SJCRH30 (cell line): ENCODE data around the gene L1CAM. TPM values are rescaled to one million over a fixed set of nuclear protein-coding genes. Genes with fewer than 3 reads are reported as not detected.

Experiments used
- DNase-seq, 2 experiments: peaks; one replicate each; pipeline ENCODE4 v3.0.0-alpha.2; 2015 to 2020
- H3K27ac ChIP-seq: fragments of 250-450 bp; sonication (Bioruptor Pico); 2 replicates; pipeline ENCODE4 v1.5.1; 2020; ENCODE audit warnings: mild to moderate bottlenecking, moderate library complexity
- H3K27me3 ChIP-seq: fragments of 250-450 bp; sonication (Bioruptor Pico); 2 replicates; pipeline ENCODE4 v1.5.1; 2020; ENCODE audit warnings: mild to moderate bottlenecking, moderate library complexity
- H3K36me3 ChIP-seq: fragments of 250-450 bp; sonication (Bioruptor Pico); 2 replicates; pipeline ENCODE4 v1.5.1; 2020; ENCODE audit warnings: mild to moderate bottlenecking, moderate library complexity
- H3K4me1 ChIP-seq: fragments of 250-450 bp; sonication (Bioruptor Pico); 2 replicates; pipeline ENCODE4 v1.5.1; 2020; ENCODE audit warnings: mild to moderate bottlenecking, moderate library complexity
- H3K4me3 ChIP-seq: fragments of 250-450 bp; sonication (Bioruptor Pico); 2 replicates; pipeline ENCODE4 v1.5.1; 2020; ENCODE audit warnings: mild to moderate bottlenecking, moderate library complexity
- H3K9me3 ChIP-seq: fragments of 250-450 bp; sonication (Bioruptor Pico); replicated peaks from 2 replicates; pipeline ENCODE4 v1.5.1; 2020; ENCODE audit warnings: mild to moderate bottlenecking, moderate library complexity
- total RNA-seq: library from RNA; depleted of rRNA; stranded (reverse); fragments of >200 nt; shearing (Covaris generic); gene quantifications from 2 replicates; pipeline ENCODE4 v1.2.3, GENCODE V29; 2014

The L1CAM gene
- total RNA-seq, 1 experiment from 2014 or later = 14.2 TPM

- Histone ChIP-seq H3K4me3 (no peak overlapping the region), H3K27me3 (no peaks in the 10 kb centered on the region), H3K27ac (no peak overlapping the region; the same call in 1 of the 2 replicates), H3K4me1 (peaks cover 20% of the 10 kb centered on the region), H3K36me3 (no peaks in the 10 kb centered on the region), H3K9me3 (no peaks in the 10 kb centered on the region)
- no peak for DNase-seq
Measured at GRCh38 chrX:153901753-153902140, 15.8 kb upstream of the L1CAM start.

- Histone ChIP-seq H3K9me3 (no peaks in the 10 kb centered on the region), H3K4me3 (peak overlapping the region; percentile 25), H3K27me3 (no peaks in the 10 kb centered on the region), H3K4me1 (peaks cover 20% of the 10 kb centered on the region), H3K27ac (peak overlapping the region; percentile 22; the same call in 1 of the 2 replicates), H3K36me3 (no peaks in the 10 kb centered on the region)
- DNase-seq = peak; percentile 90
Measured at GRCh38 chrX:153900831-153901752, 15.1 kb upstream of the L1CAM start.

- H3K4me3 ChIP-seq = no peak overlapping the region
- no peaks in the 10 kb centered on the region for H3K9me3 ChIP-seq
- DNase-seq = no peak
- no peaks in the 10 kb centered on the region for H3K27me3 ChIP-seq
- H3K4me1 ChIP-seq = peaks cover 31% of the 10 kb centered on the region
- no peaks in the 10 kb centered on the region for H3K36me3 ChIP-seq
- H3K27ac ChIP-seq = no peak overlapping the region
Measured at GRCh38 chrX:153897899-153898298, 11.9 kb upstream of the L1CAM start.

- H3K4me1 ChIP-seq = peaks cover 20% of the 10 kb centered on the region
- H3K9me3 ChIP-seq = no peaks in the 10 kb centered on the region
- DNase-seq = no peak
- no peaks in the 10 kb centered on the region for H3K27me3 ChIP-seq
- H3K4me3 ChIP-seq = no peak overlapping the region
- H3K27ac ChIP-seq = no peak overlapping the region
- H3K36me3 ChIP-seq = no peaks in the 10 kb centered on the region
Measured at GRCh38 chrX:153889123-153889522, 3.1 kb upstream of the L1CAM start.

GRCh38 chrX:153888344-153888743 lies 2.4 kb upstream of the L1CAM start:
- H3K27ac ChIP-seq = no peak overlapping the region
- DNase-seq = no peak
- H3K4me1 ChIP-seq = peaks cover 14% of the 10 kb centered on the region
- no peak overlapping the region for H3K4me3 ChIP-seq
- no peaks in the 10 kb centered on the region for H3K36me3 ChIP-seq
- no peaks in the 10 kb centered on the region for H3K27me3 ChIP-seq
- H3K9me3 ChIP-seq = no peaks in the 10 kb centered on the region

- Histone ChIP-seq H3K9me3 (no peaks in the 10 kb centered on the region), H3K27me3 (no peaks in the 10 kb centered on the region), H3K4me1 (peaks cover 15% of the 10 kb centered on the region), H3K27ac (no peak overlapping the region), H3K4me3 (no peak overlapping the region), H3K36me3 (no peaks in the 10 kb centered on the region)
- no peak for DNase-seq
Measured at GRCh38 chrX:153887385-153887784, 1.4 kb upstream of the L1CAM start.

- Histone ChIP-seq H3K4me1 (peaks cover 19% of the 10 kb centered on the region), H3K27ac (peak overlapping the region; percentile 25; the same call in 1 of the 2 replicates), H3K4me3 (no peak overlapping the region; the same call in 1 of the 2 replicates), H3K27me3 (no peaks in the 10 kb centered on the region), H3K9me3 (no peaks in the 10 kb centered on the region), H3K36me3 (no peaks in the 10 kb centered on the region)
- no peak for DNase-seq
Measured at GRCh38 chrX:153886915-153887314, 942 bp upstream of the L1CAM start.

GRCh38 chrX:153885208-153885787 lies 675 bp downstream of the L1CAM start:
- Histone ChIP-seq H3K4me1 (peaks cover 36% of the 10 kb centered on the region), H3K9me3 (no peaks in the 10 kb centered on the region), H3K4me3 (peak overlapping the region; percentile 63), H3K36me3 (no peaks in the 10 kb centered on the region), H3K27ac (no peak overlapping the region; the same call in 1 of the 2 replicates), H3K27me3 (no peaks in the 10 kb centered on the region)
- DNase-seq = no peak

- no peak overlapping the region for H3K27ac ChIP-seq
- H3K4me3 ChIP-seq = peak overlapping the region; percentile 63
- H3K27me3 ChIP-seq = no peaks in the 10 kb centered on the region
- no peak for DNase-seq
- peaks cover 43% of the 10 kb centered on the region for H3K4me1 ChIP-seq
- no peaks in the 10 kb centered on the region for H3K9me3 ChIP-seq
- no peaks in the 10 kb centered on the region for H3K36me3 ChIP-seq
Measured at GRCh38 chrX:153884590-153884989, 1.4 kb downstream of the L1CAM start.

GRCh38 chrX:153884136-153884535 lies 1.8 kb downstream of the L1CAM start:
- no peak for DNase-seq
- no peaks in the 10 kb centered on the region for H3K27me3 ChIP-seq

GRCh38 chrX:153883163-153883843 lies 2.7 kb downstream of the L1CAM start:
- no peaks in the 10 kb centered on the region for H3K9me3 ChIP-seq
- no peak overlapping the region for H3K4me3 ChIP-seq
- H3K27me3 ChIP-seq = no peaks in the 10 kb centered on the region
- peak overlapping the region; percentile 92 for H3K27ac ChIP-seq
- H3K4me1 ChIP-seq = peaks cover 50% of the 10 kb centered on the region
- DNase-seq = no peak
- H3K36me3 ChIP-seq = no peaks in the 10 kb centered on the region

More at GRCh38 chrX:153884136-153884535, 1.8 kb downstream of the L1CAM start:
- H3K9me3 ChIP-seq = no peaks in the 10 kb centered on the region
- H3K4me1 ChIP-seq = peaks cover 46% of the 10 kb centered on the region
- H3K27ac ChIP-seq = no peak overlapping the region
- no peak overlapping the region for H3K4me3 ChIP-seq
- no peaks in the 10 kb centered on the region for H3K36me3 ChIP-seq

GRCh38 chrX:153882557-153882956 lies 3.4 kb downstream of the L1CAM start:
- Histone ChIP-seq H3K4me1 (peaks cover 56% of the 10 kb centered on the region), H3K27me3 (no peaks in the 10 kb centered on the region)
- no peak for DNase-seq

GRCh38 chrX:153882086-153882498 lies 3.9 kb downstream of the L1CAM start:
- peak; percentile 87 for DNase-seq
- Histone ChIP-seq H3K9me3 (no peaks in the 10 kb centered on the region), H3K4me3 (no peak overlapping the region), H3K27ac (peak overlapping the region; percentile 92), H3K27me3 (no peaks in the 10 kb centered on the region), H3K4me1 (peaks cover 54% of the 10 kb centered on the region), H3K36me3 (no peaks in the 10 kb centered on the region)

More at GRCh38 chrX:153882557-153882956, 3.4 kb downstream of the L1CAM start:
- Histone ChIP-seq H3K4me3 (no peak overlapping the region), H3K36me3 (no peaks in the 10 kb centered on the region), H3K9me3 (no peaks in the 10 kb centered on the region), H3K27ac (peak overlapping the region; percentile 92)

GRCh38 chrX:153881281-153881680 lies 4.7 kb downstream of the L1CAM start:
- H3K27me3 ChIP-seq = no peaks in the 10 kb centered on the region
- DNase-seq = no peak
- H3K36me3 ChIP-seq = no peaks in the 10 kb centered on the region
- H3K4me1 ChIP-seq = peaks cover 50% of the 10 kb centered on the region
- H3K4me3 ChIP-seq = no peak overlapping the region
- H3K27ac ChIP-seq = peak overlapping the region; percentile 92
- no peaks in the 10 kb centered on the region for H3K9me3 ChIP-seq

GRCh38 chrX:153880440-153880815 lies 5.5 kb downstream of the L1CAM start:
- Histone ChIP-seq H3K27me3 (no peaks in the 10 kb centered on the region), H3K4me1 (peaks cover 50% of the 10 kb centered on the region)
- DNase-seq = no peak

More at GRCh38 chrX:153880440-153880815, 5.5 kb downstream of the L1CAM start:
- no peaks in the 10 kb centered on the region for H3K36me3 ChIP-seq
- H3K9me3 ChIP-seq = no peaks in the 10 kb centered on the region
- no peak overlapping the region for H3K27ac ChIP-seq
- H3K4me3 ChIP-seq = no peak overlapping the region
